ENCODE measurements around the gene PID1. TPM values are rescaled to one million over a fixed set of nuclear protein-coding genes. Genes with fewer than 3 reads are reported as not detected.

The PID1 gene
- total RNA-seq, 4 donors from 2014 or later = 6.4 to 20.6 (median 14.5) TPM

DNA sequence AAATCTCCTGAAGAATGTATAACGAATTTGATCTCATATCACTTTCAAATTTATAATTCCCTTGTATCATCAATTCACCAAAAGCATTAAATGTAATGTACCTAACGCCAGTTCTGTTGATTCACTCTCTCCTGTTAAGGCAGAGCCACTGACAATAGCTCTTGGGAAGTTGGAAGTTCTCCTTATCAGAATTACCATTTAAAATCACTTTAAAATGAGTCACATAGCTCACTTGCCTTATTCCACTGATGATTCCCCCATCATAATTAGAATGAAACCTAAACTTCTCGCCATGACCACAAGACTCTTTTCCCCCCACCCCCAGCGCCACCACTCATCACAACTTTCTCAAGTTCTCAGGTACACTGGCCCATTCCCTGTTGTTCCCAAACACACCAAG is 117.1 kb downstream of the PID1 start:
- Histone ChIP-seq H3K9me3 (no peaks in the 10 kb centered on the region), H3K4me1 (no peaks in the 10 kb centered on the region), H3K36me3 (no peaks in the 10 kb centered on the region), H3K27me3 (no peaks in the 10 kb centered on the region), H3K27ac (no peak overlapping the region), H3K4me3 (no peak overlapping the region)
- whole genome bisulfite sequencing = 82% methylated on average over 4 of the region's 4 CpGs
- DNase-seq (ENCODE audit: low spot score in 2 of 2) = no peak
- TF ChIP-seq, protein P1, sequence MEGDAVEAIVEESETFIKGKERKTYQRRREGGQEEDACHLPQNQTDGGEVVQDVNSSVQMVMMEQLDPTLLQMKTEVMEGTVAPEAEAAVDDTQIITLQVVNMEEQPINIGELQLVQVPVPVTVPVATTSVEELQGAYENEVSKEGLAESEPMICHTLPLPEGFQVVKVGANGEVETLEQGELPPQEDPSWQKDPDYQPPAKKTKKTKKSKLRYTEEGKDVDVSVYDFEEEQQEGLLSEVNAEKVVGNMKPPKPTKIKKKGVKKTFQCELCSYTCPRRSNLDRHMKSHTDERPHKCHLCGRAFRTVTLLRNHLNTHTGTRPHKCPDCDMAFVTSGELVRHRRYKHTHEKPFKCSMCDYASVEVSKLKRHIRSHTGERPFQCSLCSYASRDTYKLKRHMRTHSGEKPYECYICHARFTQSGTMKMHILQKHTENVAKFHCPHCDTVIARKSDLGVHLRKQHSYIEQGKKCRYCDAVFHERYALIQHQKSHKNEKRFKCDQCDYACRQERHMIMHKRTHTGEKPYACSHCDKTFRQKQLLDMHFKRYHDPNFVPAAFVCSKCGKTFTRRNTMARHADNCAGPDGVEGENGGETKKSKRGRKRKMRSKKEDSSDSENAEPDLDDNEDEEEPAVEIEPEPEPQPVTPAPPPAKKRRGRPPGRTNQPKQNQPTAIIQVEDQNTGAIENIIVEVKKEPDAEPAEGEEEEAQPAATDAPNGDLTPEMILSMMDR (IDR thresholded peaks at IDR 0.05) = no peak
- TF ChIP-seq EP300 (IDR thresholded peaks at IDR 0.05) (no peak), POLR2A (IDR thresholded peaks at IDR 0.05) (no peak), POLR2AphosphoS5 (IDR thresholded peaks at IDR 0.05) (no peak)

DNA sequence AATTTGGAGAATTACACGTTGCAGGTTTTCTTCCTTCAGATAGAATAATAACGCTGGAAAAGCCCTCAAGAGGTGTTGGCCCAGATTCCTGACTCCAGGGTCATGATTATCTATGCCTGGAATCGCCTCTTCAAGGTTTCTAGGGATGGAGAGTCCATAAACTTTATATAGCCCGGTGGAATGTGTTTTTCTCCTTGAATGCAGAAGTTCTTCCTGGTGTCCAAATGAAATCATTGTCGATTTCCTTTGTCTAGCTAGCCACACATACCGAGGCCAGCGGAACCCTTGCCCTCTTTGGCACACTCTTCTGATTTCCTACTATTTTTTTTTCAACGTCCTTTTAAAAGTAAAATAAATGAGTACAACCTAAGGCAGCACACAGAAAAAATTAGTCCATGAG is 117.8 kb downstream of the PID1 start:
- 57% methylated on average over 8 of the region's 8 CpGs for WGBS
- H3K36me3 ChIP-seq = no peaks in the 10 kb centered on the region
- H3K27me3 ChIP-seq = no peaks in the 10 kb centered on the region
- TF ChIP-seq POLR2AphosphoS5 (IDR thresholded peaks at IDR 0.05) = no peak
- TF ChIP-seq, protein P1 (IDR thresholded peaks at IDR 0.05) = no peak
- no peak for TF ChIP-seq EP300 (IDR thresholded peaks at IDR 0.05)
- no peak for TF ChIP-seq POLR2A (IDR thresholded peaks at IDR 0.05)
- no peak overlapping the region for H3K27ac ChIP-seq
- no peaks in the 10 kb centered on the region for H3K9me3 ChIP-seq
- no peak overlapping the region for H3K4me3 ChIP-seq
- no peak for DNase-seq (ENCODE audit: low spot score in 2 of 2)
- no peaks in the 10 kb centered on the region for H3K4me1 ChIP-seq

DNA sequence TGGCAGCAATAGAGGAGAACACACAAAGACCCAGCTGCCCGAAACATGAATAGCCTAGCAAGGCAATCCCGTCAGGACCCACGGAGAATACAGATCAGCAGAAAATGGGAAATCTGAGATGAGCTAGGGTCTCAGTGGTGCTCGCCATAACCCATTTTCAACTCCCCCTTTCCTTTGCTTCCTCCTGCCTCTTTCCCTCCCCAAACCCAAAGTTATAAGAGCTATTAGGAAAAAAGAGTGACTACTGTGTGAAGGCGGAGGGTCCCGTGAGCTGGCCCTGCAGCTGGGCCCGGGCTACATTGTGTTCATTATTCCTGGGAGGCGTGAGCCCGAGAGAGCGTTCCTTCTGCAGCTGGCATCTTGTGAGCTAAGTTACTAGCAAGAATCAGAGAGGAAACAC is 118.4 kb downstream of the PID1 start:
- Histone ChIP-seq H3K9me3 (no peaks in the 10 kb centered on the region), H3K4me1 (no peaks in the 10 kb centered on the region), H3K27me3 (no peaks in the 10 kb centered on the region), H3K36me3 (no peaks in the 10 kb centered on the region), H3K27ac (no peak overlapping the region), H3K4me3 (no peak overlapping the region)
- WGBS = 89% methylated on average over 10 of the region's 10 CpGs
- TF ChIP-seq, protein P1 (IDR thresholded peaks at IDR 0.05) = no peak
- TF ChIP-seq POLR2A (IDR thresholded peaks at IDR 0.05) (no peak), EP300 (IDR thresholded peaks at IDR 0.05) (no peak), POLR2AphosphoS5 (IDR thresholded peaks at IDR 0.05) (no peak)
- DNase-seq (ENCODE audit: low spot score in 2 of 2) = no peak

DNA sequence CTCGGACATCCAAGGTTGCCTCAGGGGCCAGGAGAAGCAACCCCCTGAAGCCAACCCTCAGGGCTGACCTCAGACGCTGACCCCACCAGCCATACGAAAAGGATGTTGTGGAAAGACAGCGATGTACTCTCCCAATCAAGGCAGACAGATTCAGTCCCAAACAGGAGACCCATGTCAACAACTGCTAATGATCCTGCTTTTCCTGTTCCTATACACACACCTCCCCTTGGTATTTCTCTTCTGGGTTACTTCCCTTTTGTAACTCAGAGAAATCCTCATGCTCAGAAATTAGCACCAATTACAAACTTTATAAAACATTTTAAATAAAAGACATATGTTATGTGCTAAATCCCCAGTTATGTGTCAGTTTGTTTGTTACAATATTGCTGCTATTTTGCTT is 120.8 kb downstream of the PID1 start:
- no peaks in the 10 kb centered on the region for H3K4me1 ChIP-seq
- H3K27me3 ChIP-seq = no peaks in the 10 kb centered on the region
- no peak for DNase-seq (ENCODE audit: low spot score in 2 of 2)
- TF ChIP-seq EP300 (IDR thresholded peaks at IDR 0.05) (no peak), POLR2AphosphoS5 (IDR thresholded peaks at IDR 0.05) (no peak), POLR2A (IDR thresholded peaks at IDR 0.05) (no peak)
- TF ChIP-seq, protein P1 (IDR thresholded peaks at IDR 0.05) = no peak
- WGBS = 59% methylated on average over 4 of the region's 4 CpGs
- H3K36me3 ChIP-seq = no peaks in the 10 kb centered on the region
- H3K27ac ChIP-seq = no peak overlapping the region
- H3K9me3 ChIP-seq = no peaks in the 10 kb centered on the region
- H3K4me3 ChIP-seq = no peak overlapping the region

DNA sequence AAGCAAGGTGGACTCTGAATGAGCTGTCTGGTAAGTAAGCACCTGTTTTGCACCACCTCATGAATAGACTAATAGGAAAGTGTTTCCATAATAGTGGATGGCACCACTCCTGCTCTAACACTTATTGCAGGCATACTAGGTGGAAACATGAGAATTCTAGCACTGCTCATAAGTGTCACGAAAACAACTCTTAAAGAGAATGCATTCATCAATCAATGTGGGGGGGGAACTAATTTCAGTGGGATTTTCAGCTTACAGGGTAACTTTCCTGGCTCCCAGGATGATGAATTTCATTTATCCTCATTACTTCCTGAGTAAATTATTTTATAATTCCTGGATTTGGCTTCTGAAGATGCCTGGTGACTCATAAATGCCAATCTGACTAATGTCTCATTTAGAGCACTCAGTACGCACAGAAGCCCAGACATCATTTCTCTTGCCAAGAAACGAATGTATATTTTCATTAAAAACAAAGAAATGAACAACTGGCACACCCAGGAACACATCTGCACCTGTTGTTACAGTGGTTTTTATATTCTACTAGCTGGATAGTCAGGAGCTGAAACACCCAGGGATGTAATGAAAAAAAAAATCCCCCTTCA is 129.6 kb downstream of the PID1 start:
- H3K27ac ChIP-seq = no peak overlapping the region
- no peaks in the 10 kb centered on the region for H3K36me3 ChIP-seq
- H3K9me3 ChIP-seq = no peaks in the 10 kb centered on the region
- no peaks in the 10 kb centered on the region for H3K4me1 ChIP-seq
- WGBS = 28% methylated on average over 3 of the region's 3 CpGs
- no peak overlapping the region for H3K4me3 ChIP-seq
- no peak for TF ChIP-seq POLR2AphosphoS5 (IDR thresholded peaks at IDR 0.05)
- DNase-seq (ENCODE audit: low spot score in 2 of 2) = no peak
- H3K27me3 ChIP-seq = no peaks in the 10 kb centered on the region

DNA sequence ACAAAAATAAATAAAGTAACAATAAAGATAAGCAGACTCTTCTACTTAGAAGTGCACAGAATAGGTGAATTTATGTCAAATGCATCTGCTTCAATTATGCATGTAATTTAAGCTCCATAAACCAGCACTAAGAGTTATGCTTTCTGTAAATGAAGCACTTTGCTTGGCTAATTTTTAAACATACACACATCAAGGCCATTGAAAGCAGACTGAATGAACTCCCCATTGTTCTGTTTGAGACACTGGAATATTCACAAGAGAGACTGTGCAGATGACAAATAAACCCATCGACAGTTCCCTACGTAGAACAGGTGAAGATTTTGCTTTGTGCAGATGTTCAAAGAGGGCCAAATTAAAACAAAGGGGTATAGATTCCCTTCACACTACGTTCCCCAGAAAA is 133.4 kb downstream of the PID1 start:
- Histone ChIP-seq H3K4me1 (no peaks in the 10 kb centered on the region), H3K4me3 (no peak overlapping the region), H3K27me3 (no peaks in the 10 kb centered on the region), H3K27ac (no peak overlapping the region), H3K36me3 (peaks cover 3% of the 10 kb centered on the region), H3K9me3 (no peaks in the 10 kb centered on the region)
- DNase-seq (ENCODE audit: low spot score in 2 of 2) = no peak
- TF ChIP-seq EP300 (IDR thresholded peaks at IDR 0.05) = no peak
- no peak for TF ChIP-seq POLR2A (IDR thresholded peaks at IDR 0.05)
- TF ChIP-seq, protein P1 (IDR thresholded peaks at IDR 0.05) = no peak
- TF ChIP-seq POLR2AphosphoS5 (IDR thresholded peaks at IDR 0.05) = no peak
- 86% methylated on average over 3 of the region's 3 CpGs for WGBS

Measured in suprapubic skin (tissue), 4 donors.